ENCODE results near the gene TUBB. TPM values are rescaled to one million over a fixed set of nuclear protein-coding genes. Genes with fewer than 3 reads are reported as not detected.
A peak's percentile ranks its signal among the peaks of the same experiment; 100 is the strongest.
"Not testable (repeated sequence)": the region's sequence is repeated elsewhere in the genome, so short reads cannot be mapped to it uniquely, and the experiment has no call there.

TUBB gene
- total and polyA plus RNA-seq, 2 of the 8 experiments (the other 6 are each of a cell fraction or from before 2014, with no cell fraction given): 1,880 to 3,022 TPM

DNA sequence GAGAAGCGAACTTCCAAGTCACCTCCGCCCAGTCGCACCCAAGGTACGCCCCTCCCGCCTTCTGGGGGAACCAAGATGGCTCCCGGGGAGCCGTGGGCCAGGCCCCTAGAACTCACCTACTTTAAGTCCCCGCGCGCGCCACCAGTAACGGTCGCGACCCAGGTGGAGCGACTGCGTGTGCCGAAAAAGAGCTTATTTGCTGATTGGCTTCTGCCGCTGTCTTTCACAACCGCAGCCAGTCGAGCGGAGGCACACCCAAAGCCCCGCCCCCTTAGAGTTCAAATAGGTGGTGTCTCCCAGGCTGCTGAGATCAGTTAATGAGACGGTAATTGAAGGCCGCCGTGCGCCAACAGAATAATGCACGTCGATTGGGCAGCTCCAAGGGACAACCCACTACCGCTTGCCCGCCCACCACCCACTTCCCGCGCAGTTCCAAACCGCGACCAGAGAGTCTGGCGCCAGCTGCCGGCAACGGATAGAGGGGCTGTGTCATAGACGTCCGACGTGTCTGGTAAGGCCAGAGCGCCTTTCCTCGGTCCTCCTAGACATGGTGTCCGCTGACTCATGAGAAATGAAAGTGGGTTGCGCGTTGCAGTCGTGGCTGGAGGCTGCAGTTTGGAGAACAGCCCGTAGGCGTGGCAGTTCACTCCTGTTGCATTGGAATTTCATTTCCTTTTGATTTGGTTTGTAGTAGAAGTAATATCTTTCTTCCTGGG, 2.9 kb upstream of the TUBB start, which contains the start of gene MDC1 (continued):
- TF ChIP-seq, protein P1, sequence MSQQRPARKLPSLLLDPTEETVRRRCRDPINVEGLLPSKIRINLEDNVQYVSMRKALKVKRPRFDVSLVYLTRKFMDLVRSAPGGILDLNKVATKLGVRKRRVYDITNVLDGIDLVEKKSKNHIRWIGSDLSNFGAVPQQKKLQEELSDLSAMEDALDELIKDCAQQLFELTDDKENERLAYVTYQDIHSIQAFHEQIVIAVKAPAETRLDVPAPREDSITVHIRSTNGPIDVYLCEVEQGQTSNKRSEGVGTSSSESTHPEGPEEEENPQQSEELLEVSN (IDR thresholded peaks at IDR 0.05): peak; percentile 63; the same call in 1 of the 2 replicates
- TF ChIP-seq KDM5A (IDR thresholded peaks at IDR 0.05; ENCODE audit: low read length): 0 out of 2 replicates have a peak, but pooled peaks have one; percentile 42
- TF ChIP-seq KDM1A (IDR thresholded peaks at IDR 0.05; ENCODE audit: borderline replicate concordance, low read length): no peak
- TF ChIP-seq, protein P2, sequence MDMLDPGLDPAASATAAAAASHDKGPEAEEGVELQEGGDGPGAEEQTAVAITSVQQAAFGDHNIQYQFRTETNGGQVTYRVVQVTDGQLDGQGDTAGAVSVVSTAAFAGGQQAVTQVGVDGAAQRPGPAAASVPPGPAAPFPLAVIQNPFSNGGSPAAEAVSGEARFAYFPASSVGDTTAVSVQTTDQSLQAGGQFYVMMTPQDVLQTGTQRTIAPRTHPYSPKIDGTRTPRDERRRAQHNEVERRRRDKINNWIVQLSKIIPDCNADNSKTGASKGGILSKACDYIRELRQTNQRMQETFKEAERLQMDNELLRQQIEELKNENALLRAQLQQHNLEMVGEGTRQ (IDR thresholded peaks at IDR 0.05; ENCODE audit: low read length): no peak
- no peak for TF ChIP-seq ZNF274 (IDR thresholded peaks at IDR 0.05; ENCODE audit: borderline replicate concordance, extremely low read depth, low read length)

GRCh38 chr6:30717845-30718720, 2.1 kb upstream of the TUBB start:
- DNase-seq (ENCODE audit: low read depth in 1 of 2, low spot score in 2 of 2); H3K23ac ChIP-seq (ENCODE audit: insufficient read length); FAIRE-seq; H3K79me1 ChIP-seq (ENCODE audit: low read depth, low read length); H4K20me1 ChIP-seq (replicated peaks in 1 of 2; ENCODE audit: control insufficient read depth in 1 of 2, insufficient read depth in 2 of 2, low read length in 2 of 2); H2AFZ ChIP-seq (ENCODE audit: low read length); H3K14ac ChIP-seq (ENCODE audit: insufficient read length); H3K4me1 ChIP-seq (replicated peaks in 1 of 4; ENCODE audit: control insufficient read depth in 3 of 4, insufficient read depth in 4 of 4, low read length in 3 of 4); H3K9me3 ChIP-seq (ENCODE audit: insufficient read depth in 2 of 2, low read depth in 1 of 2, low read length in 1 of 2); H3K27me3 ChIP-seq (replicated peaks in 1 of 4; ENCODE audit: control insufficient read depth in 3 of 4, extremely low read depth in 1 of 4, insufficient read depth in 3 of 4, low read length in 3 of 4); H2BK15ac ChIP-seq (ENCODE audit: low read length); H2BK20ac ChIP-seq (ENCODE audit: low read length): not testable (repeated sequence)
- H2AK5ac ChIP-seq (ENCODE audit: low read depth, low read length): 0 out of 2 replicates have a peak overlapping the region, but pooled peaks have one; percentile 57
- peak overlapping the region; percentile 75; the same call in 1 of the 2 replicates for H2BK12ac ChIP-seq (ENCODE audit: low read depth, low read length)
- peak overlapping the region; percentile 94; the same call in 1 of the 2 replicates for H4K8ac ChIP-seq (ENCODE audit: extremely low read depth, insufficient read depth, low read length)
- peak overlapping the region; percentile 63 to 100 (median 82) for H3K4me3 ChIP-seq (ENCODE audit: extremely low read depth in 1 of 4, insufficient read depth in 2 of 4, low read depth in 3 of 4, low read length in 4 of 4)
- peaks cover 13% of the 10 kb centered on the region for H3K23me2 ChIP-seq (ENCODE audit: low read depth, low read length)
- WGBS, 2 experiments (ENCODE audit: extremely low coverage in 1 of 2, insufficient coverage in 1 of 2, insufficient read length in 1 of 2, insufficient replicate concordance in 2 of 2, low coverage in 1 of 2, low lambda C conversion rate in 2 of 2, missing lambda C conversion rate in 1 of 2): 78% methylated on average over 37 of the region's 37 CpGs; no CpG with 5 or more reads in 1 of the 2 experiments
- H4K91ac ChIP-seq (replicated peaks; ENCODE audit: insufficient read length, low read length): peak overlapping the region; percentile 79
- H3K36me3 ChIP-seq (ENCODE audit: control insufficient read depth in 2 of 4, insufficient read depth in 4 of 4, low read length in 3 of 4): peaks cover 16 to 30% (median 23%) of the 10 kb centered on the region in 4 experiments
- peak overlapping the region; percentile 52 for H3K18ac ChIP-seq (ENCODE audit: extremely low read depth, low read length)
- peak overlapping the region; percentile 24 for H3K4ac ChIP-seq (replicated peaks; ENCODE audit: insufficient read length, low read depth, low read length)
- POLR2A ChIA-PET (ENCODE audit: partially characterized antibody): interaction anchor here (0.6 to 35.9 kb wide), 20 partner anchors 8 to 197 kb away, joined by 3 to 732 read pairs (median 4); partner anchors contain the start of genes C6orf136, DDR1, DHX16 and FLOT1
- H3K79me2 ChIP-seq (ENCODE audit: control insufficient read depth in 1 of 2, insufficient read depth in 2 of 2, low read length in 2 of 2): peaks cover 6 to 43% of the 10 kb centered on the region in 2 experiments
- H3K9ac ChIP-seq (replicated peaks in 1 of 4; ENCODE audit: extremely low read depth in 1 of 4, low read depth in 3 of 4, low read length in 3 of 4): peak overlapping the region; percentile 8 to 94 (median 84)
- peak overlapping the region; percentile 97 for H2BK5ac ChIP-seq (ENCODE audit: low read depth, low read length)
- peak overlapping the region; percentile 92 for H4K5ac ChIP-seq (ENCODE audit: insufficient read length, low read depth, low read length)
- H3K27ac ChIP-seq (ENCODE audit: low read depth, low read length): peak overlapping the region; percentile 94
- CTCF ChIA-PET (ENCODE audit: partially characterized antibody): interaction anchor here (0.8 to 8.2 kb wide), 9 partner anchors 14 to 369 kb away, joined by 3 to 61 read pairs (median 6); partner anchors contain the start of gene DHX16
- H3K56ac ChIP-seq (replicated peaks; ENCODE audit: insufficient read length, low read depth, low read length): peak overlapping the region; percentile 92
- peak overlapping the region; percentile 55 for H2BK120ac ChIP-seq (replicated peaks; ENCODE audit: low read depth, low read length)
- peak overlapping the region; percentile 79 to 81 for H3K4me2 ChIP-seq (ENCODE audit: insufficient read depth in 1 of 2, low read depth in 2 of 2, low read length in 2 of 2)
